Measurements from ENCODE around the gene MAPK12. TPM values are rescaled to one million over a fixed set of nuclear protein-coding genes. Genes with fewer than 3 reads are reported as not detected.
A peak's percentile ranks its signal among the peaks of the same experiment; 100 is the strongest.

MAPK12 gene
- total RNA-seq, 1 donor from 2014 or later = 33.4 TPM

DNA sequence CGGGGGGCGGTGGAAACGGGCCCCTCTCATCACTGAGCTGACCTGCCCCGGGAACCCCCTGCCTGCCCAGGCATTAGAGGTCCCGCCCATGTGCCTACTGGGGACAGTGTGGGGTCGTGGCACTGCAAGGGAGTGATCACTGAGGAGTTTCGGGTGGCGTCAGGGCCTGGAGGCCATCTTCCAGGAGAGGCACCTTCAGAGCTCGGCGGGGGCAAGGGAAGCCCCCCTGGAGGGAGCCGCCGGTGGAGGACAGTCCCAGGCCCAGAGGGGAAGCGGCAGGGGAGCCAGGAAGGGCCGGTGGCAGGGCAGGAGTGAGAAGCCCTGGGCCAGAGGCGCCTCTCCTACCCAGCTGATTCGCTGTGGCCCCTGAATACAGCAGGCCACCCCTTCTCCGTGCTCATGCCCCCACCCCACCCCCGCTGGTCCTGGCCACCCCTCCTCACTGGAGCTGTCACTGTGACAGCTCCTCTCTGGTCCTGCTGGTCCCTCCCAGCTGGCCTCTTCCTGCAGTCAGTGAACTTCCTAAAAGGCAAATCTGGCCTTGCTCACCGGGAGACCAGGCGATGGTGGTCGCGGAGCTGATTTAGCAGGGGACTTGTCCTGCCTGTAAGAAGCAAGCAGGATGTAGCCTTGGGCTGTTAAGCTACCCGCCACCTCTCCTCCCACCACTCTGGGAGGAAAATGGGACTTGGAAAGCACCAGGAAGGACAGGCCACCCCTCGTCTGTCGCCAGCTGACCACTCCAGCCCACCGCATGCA is 10.7 kb upstream of the MAPK12 start:
- TF ChIP-seq, protein P1, sequence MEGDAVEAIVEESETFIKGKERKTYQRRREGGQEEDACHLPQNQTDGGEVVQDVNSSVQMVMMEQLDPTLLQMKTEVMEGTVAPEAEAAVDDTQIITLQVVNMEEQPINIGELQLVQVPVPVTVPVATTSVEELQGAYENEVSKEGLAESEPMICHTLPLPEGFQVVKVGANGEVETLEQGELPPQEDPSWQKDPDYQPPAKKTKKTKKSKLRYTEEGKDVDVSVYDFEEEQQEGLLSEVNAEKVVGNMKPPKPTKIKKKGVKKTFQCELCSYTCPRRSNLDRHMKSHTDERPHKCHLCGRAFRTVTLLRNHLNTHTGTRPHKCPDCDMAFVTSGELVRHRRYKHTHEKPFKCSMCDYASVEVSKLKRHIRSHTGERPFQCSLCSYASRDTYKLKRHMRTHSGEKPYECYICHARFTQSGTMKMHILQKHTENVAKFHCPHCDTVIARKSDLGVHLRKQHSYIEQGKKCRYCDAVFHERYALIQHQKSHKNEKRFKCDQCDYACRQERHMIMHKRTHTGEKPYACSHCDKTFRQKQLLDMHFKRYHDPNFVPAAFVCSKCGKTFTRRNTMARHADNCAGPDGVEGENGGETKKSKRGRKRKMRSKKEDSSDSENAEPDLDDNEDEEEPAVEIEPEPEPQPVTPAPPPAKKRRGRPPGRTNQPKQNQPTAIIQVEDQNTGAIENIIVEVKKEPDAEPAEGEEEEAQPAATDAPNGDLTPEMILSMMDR (IDR thresholded peaks at IDR 0.05; ENCODE audit: unreplicated experiment) = no peak
- DNase-seq (ENCODE audit: low spot score) = no peak
- Mint-ChIP-seq H3K27me3 (ENCODE audit: unreplicated experiment) (peaks cover 7% of the 10 kb centered on the region), H3K9me3 (ENCODE audit: unreplicated experiment) (no peaks in the 10 kb centered on the region), H3K4me1 (ENCODE audit: unreplicated experiment) (no peaks in the 10 kb centered on the region), H3K27ac (ENCODE audit: unreplicated experiment) (no peak overlapping the region), H3K4me3 (ENCODE audit: unreplicated experiment) (no peak overlapping the region), H3K36me3 (ENCODE audit: low read depth, unreplicated experiment) (peaks cover 4% of the 10 kb centered on the region)

DNA sequence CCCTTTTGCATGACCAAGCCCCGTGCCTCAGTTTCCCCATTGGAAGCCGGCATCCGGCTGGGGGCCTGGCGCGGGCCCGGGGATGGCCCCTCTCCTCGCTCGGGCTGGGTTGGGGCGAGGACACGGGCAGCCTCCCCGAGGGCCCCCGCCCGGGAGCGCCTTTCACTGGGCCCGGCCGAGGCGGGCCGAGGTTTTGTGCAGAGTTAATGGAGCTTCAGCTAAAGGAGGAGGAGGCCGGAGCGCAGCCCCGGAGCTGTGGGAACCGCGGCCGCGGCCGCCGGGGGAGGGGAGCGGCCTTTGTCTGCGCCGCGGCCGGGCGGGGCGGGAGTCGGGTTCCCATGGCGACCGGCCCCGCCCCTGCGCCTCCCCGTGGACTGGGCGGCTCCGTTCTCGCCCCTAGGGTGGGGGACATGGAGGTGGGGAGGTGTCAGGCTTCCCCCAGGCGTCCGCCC is 10.1 kb upstream of the MAPK12 start:
- peak; percentile 69 for DNase-seq (ENCODE audit: low spot score)
- no peak overlapping the region for H3K27ac Mint-ChIP-seq (ENCODE audit: unreplicated experiment)
- no peak overlapping the region for H3K4me3 Mint-ChIP-seq (ENCODE audit: unreplicated experiment)
- peaks cover 4% of the 10 kb centered on the region for H3K36me3 Mint-ChIP-seq (ENCODE audit: low read depth, unreplicated experiment)
- H3K9me3 Mint-ChIP-seq (ENCODE audit: unreplicated experiment) = no peaks in the 10 kb centered on the region
- H3K27me3 Mint-ChIP-seq (ENCODE audit: unreplicated experiment) = peaks cover 2% of the 10 kb centered on the region
- TF ChIP-seq, protein P1 (IDR thresholded peaks at IDR 0.05; ENCODE audit: unreplicated experiment) = no peak
- no peaks in the 10 kb centered on the region for H3K4me1 Mint-ChIP-seq (ENCODE audit: unreplicated experiment)

DNA sequence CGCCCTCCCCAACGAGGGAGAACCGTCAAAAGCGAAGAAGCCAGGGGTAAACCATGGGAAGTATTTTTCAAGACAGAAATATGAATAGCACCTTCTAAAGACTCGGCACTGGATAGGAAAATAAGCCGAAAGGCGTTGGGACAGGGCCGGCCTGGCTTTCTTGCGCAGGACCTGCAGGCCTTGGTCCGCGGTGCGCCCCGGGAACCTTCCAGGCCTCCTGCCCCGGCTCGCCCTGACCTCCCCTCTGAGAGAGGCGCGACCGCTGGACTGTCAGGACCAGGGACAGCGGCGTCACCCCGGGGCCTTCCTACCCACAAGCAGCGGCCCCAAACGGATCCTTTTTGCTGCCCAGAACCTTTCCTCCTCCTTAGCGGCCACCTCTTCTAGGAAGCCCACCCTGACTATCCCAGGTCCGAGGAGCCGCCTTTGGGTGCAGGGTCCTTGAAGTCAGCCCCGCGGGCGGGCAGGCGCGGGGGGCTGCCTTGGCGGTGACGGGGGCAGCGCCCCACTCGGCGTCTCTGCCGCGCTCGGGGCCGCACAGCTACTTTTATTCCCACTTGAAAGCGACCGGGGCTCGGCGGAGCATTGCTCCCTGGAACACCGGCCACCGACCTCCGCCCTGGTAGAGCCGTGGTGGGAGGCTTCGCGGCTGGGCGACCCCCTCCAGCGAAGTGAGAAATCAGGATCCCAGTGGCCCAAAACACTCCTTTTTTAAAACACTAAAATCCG is 9.3 kb upstream of the MAPK12 start:
- TF ChIP-seq, protein P1 (IDR thresholded peaks at IDR 0.05; ENCODE audit: unreplicated experiment) = no peak
- no peaks in the 10 kb centered on the region for H3K4me1 Mint-ChIP-seq (ENCODE audit: unreplicated experiment)
- H3K4me3 Mint-ChIP-seq (ENCODE audit: unreplicated experiment) = peak overlapping the region; percentile 81
- H3K36me3 Mint-ChIP-seq (ENCODE audit: low read depth, unreplicated experiment) = peaks cover 3% of the 10 kb centered on the region
- no peaks in the 10 kb centered on the region for H3K9me3 Mint-ChIP-seq (ENCODE audit: unreplicated experiment)
- H3K27me3 Mint-ChIP-seq (ENCODE audit: unreplicated experiment) = peaks cover 3% of the 10 kb centered on the region
- DNase-seq (ENCODE audit: low spot score) = peak; percentile 81
- H3K27ac Mint-ChIP-seq (ENCODE audit: unreplicated experiment) = peak overlapping the region; percentile 64

DNA sequence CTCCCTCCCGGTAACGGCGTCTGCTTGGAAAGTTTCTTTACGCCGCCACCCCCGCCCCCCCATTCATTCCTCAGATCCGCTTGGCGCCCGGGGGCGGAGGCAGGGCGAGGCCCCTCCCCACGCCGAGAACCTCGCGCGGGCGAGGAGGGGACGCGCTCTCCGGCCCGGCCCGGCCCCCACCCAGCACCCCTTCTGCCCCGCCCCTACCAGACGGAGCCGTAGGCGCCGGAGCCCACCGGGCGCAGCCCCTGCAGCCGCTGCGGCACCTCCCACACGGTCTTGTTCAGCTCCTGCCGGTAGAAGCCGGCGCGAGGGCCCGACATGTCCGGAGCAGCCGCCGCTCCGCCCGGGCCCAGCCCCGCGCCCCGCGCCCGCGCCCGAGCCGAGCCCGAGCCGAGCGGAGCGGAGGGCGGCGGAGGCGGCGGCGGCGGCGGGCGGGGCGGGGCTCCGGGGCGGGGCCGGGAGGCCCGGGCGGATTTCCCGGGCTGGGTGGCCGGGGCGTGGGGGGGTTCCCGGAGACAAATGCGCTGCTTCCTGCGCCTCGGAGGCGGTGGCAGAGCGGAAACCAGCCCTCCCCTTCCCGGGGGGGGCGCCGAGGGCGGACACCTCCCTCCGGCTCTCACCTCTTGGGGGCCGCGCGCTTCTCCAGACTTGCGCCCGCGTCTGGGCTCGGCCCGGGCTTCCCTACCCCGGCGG is 8.6 kb upstream of the MAPK12 start, which contains the start of gene MAPK11:
TSS of gene MAPK11 (minus strand) at position 411 of the 696 bp plus-strand sequence. CDS start at position 323, 88 bp downstream.
- Mint-ChIP-seq H3K27ac (ENCODE audit: unreplicated experiment) (peak within 1 kb of the TSS; percentile 64), H3K27me3 (ENCODE audit: unreplicated experiment) (peaks cover 6% of the 10 kb centered on the region), H3K4me1 (ENCODE audit: unreplicated experiment) (peaks cover 2% of the 10 kb centered on the region), H3K4me3 (ENCODE audit: unreplicated experiment) (peak within 1 kb of the TSS; percentile 83), H3K36me3 (ENCODE audit: low read depth, unreplicated experiment) (peaks cover 3% of the 10 kb centered on the region), H3K9me3 (ENCODE audit: unreplicated experiment) (no peaks in the 10 kb centered on the region)
- TF ChIP-seq, protein P1 (IDR thresholded peaks at IDR 0.05; ENCODE audit: unreplicated experiment) = no peak
- no peak for DNase-seq (ENCODE audit: low spot score)
